Activated T-cell treated with anti-CD3 and anti-CD28 coated beads, Interleukin-2, amount 50 U/mL, for 72 hours (primary cell): ENCODE results near the gene CSRP3. TPM values are rescaled to one million over a fixed set of nuclear protein-coding genes. Genes with fewer than 3 reads are reported as not detected.

Source experiments
- ATAC-seq, 2 donors: fragments of 150-1000 bp; cut with Tn5 transposase; replicated peaks in 1 of 2; 2 replicates each; pipeline ENCODE4 v1.10.0; 2021; ENCODE audit warnings: moderate library complexity in 2 of 2, mild to moderate bottlenecking in 1 of 2
- DNase-seq, 2 donors: peaks; one replicate each; pipeline ENCODE4 v3.0.0; 2021 to 2022; ENCODE audit warnings: mixed read lengths in 1 of 2
- H3K27ac Mint-ChIP-seq: one replicate; pipeline ENCODE4 v1.8.0; 2022; ENCODE audit warnings: mild to moderate bottlenecking, moderate library complexity, mixed read lengths
- H3K27me3 Mint-ChIP-seq: one replicate; pipeline ENCODE4 v1.8.0; 2022; ENCODE audit warnings: low read depth, mixed read lengths
- H3K36me3 Mint-ChIP-seq, 2 donors: one replicate each; pipeline ENCODE4 v1.8.0; 2022; ENCODE audit warnings: mixed read lengths in 2 of 2, mild to moderate bottlenecking in 1 of 2; ENCODE audit not compliant: insufficient read depth in 2 of 2
- H3K4me1 Mint-ChIP-seq: one replicate; pipeline ENCODE4 v1.8.0; 2022; ENCODE audit warnings: low read depth, mixed read lengths
- H3K4me3 Mint-ChIP-seq, 2 donors: one replicate each; pipeline ENCODE4 v1.8.0; 2022; ENCODE audit warnings: mild to moderate bottlenecking in 2 of 2, mixed read lengths in 2 of 2, moderate library complexity in 2 of 2
- H3K9me3 Mint-ChIP-seq, 2 donors: one replicate each; pipeline ENCODE4 v1.8.0; 2022; ENCODE audit warnings: mixed read lengths in 2 of 2
- total RNA-seq, 2 donors: library from RNA; stranded (reverse); gene quantifications; one replicate each; pipeline ENCODE4 v1.2.3, GENCODE V29; 2022

CSRP3 gene
- total RNA-seq, 2 donors from 2014 or later = not detected

DNA sequence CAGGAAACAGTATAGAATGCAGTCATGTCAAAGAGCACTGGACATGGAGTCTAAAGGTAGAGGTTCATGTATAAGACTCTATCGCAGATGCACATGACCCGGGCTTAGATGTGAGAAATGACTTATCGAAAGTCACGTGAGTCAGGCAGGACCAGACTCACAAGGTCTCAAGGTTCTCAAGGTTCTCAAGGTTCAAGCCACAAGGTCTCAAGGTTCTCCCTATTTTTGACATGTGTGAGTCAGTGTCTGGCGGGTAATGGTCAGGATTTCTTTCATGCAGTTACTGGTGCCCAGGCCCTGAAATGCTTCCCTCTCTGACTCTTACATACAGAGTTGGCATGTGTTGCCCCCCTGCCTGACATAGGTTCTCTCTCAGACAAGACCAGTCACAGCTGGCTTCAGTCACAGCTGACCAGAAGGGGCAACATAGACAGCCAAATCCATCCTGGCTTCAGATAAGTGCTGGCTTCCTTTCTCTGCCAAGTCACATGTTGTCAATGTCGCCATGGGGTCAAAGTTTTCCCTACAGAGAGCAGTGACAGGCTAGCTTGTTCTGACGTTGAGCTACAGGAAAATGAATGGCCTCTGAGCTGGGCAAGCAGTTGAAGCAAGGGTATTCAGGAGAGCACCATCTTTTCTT is 10.1 kb downstream of the CSRP3 start:
- DNase-seq = no peak
- H3K4me3 Mint-ChIP-seq = no peak overlapping the region
- H3K4me1 Mint-ChIP-seq = no peaks in the 10 kb centered on the region
- H3K9me3 Mint-ChIP-seq = no peaks in the 10 kb centered on the region
- no peaks in the 10 kb centered on the region for H3K36me3 Mint-ChIP-seq
- no peak overlapping the region for H3K27ac Mint-ChIP-seq
- no peaks in the 10 kb centered on the region for H3K27me3 Mint-ChIP-seq
- ATAC-seq = no peak

DNA sequence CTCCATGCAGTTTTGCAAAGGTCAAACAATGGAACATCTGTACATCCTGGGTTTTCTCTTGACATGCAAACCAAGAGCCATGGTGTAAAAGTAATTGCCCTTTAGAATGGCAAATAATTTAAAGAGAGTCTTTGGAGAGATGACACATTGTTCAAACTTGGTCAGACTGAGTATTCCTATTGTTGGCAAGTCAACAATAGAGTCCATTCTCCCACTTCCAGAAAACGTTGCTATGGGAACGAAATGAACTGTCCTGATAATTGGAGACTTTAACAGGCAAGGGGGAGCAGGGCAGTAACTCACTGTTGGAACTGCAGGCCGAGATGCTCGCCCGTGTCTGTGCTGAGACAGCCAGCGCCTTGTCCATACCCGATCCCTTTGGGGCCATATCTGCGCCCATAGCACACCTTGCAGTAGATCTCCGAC is 13.9 kb downstream of the CSRP3 start:
- Mint-ChIP-seq H3K27ac (no peak overlapping the region), H3K4me3 (no peak overlapping the region), H3K4me1 (no peaks in the 10 kb centered on the region), H3K36me3 (no peaks in the 10 kb centered on the region), H3K27me3 (no peaks in the 10 kb centered on the region), H3K9me3 (no peaks in the 10 kb centered on the region)
- no peak for ATAC-seq
- DNase-seq = no peak

DNA sequence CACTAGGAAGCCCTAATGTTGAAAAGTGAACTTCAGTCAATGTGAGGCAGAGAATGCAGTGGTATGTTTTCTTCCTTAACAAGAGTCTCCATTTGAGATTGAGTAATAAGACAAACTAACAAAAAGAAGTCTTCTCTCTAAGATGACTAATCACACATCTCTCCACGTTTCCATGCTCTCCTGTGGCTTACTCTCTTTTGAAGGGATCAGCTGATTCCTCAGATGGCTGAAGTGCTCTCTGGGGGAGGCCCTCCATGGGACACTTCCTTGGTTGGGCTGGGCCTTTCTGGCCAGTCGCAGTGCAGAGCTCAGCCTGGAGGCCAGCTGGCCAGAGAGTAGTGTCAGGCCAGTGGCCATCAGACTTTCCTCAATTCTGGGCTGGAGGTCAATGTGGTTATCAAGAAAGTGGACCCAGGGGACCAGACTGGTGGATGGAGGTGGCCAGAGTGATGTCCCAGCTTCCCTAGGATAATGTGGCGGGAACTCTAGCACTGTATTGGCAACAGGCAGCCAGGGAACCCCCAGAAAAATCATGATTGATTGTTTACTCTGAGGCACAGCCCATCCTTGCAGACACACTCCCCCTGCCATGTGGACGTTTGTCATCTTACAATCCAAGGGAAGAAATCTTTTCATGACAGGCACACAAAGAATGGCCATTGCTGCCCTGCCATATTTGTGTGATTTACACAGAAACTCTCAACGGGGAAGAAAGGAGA is 14.5 kb downstream of the CSRP3 start:
- no peaks in the 10 kb centered on the region for H3K9me3 Mint-ChIP-seq
- no peak overlapping the region for H3K4me3 Mint-ChIP-seq
- H3K4me1 Mint-ChIP-seq = no peaks in the 10 kb centered on the region
- no peaks in the 10 kb centered on the region for H3K36me3 Mint-ChIP-seq
- no peak overlapping the region for H3K27ac Mint-ChIP-seq
- ATAC-seq = no peak
- no peak for DNase-seq
- H3K27me3 Mint-ChIP-seq = no peaks in the 10 kb centered on the region

DNA sequence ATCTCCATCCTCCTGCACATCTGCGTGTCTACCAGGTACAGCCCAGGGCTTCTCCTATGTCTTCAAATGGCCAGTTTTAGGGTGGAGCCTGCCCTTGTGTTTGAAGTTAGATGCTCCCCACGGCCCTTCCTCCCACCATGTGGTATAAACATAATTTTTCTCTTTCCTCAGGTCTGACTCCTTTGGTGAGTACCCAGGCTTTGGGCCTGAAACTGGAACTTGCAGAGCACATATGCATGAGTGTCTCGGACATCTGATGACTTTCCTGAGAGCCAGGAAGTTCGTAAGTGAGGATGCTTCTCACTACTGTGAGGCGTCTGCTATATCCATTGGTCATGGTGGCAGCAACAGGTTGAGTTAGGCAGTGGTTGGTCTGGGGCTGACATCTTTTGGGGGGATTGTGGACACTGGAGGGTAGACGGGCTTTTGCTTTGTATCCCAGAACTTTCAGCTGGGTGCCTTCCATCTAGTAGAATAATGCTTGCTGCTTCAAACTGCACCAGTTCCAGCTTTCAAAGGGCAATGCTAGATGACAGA is 16.2 kb downstream of the CSRP3 start:
- Mint-ChIP-seq H3K9me3 (no peaks in the 10 kb centered on the region), H3K4me1 (no peaks in the 10 kb centered on the region), H3K36me3 (no peaks in the 10 kb centered on the region), H3K4me3 (no peak overlapping the region), H3K27ac (no peak overlapping the region), H3K27me3 (no peaks in the 10 kb centered on the region)
- DNase-seq (no peak), ATAC-seq (no peak)

DNA sequence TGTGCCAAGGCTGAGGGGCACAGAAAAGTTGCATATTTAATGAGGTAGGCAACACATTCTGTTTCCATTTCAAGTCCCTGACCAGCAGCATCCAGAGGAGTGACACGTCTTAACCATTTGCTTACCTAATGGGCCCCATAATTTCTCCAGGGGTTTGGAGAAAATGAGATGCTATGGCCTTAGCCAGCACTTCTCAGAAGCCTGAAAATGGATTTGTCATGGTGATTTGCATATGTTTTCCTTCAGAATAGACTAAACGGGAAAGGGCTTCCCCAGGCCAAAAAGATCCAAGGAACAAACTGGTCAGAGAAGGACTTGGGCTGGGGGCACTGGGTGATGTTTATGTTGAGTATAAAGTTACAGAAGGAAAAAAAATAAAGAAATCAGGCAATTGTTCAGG is 16.7 kb downstream of the CSRP3 start:
- Mint-ChIP-seq H3K27ac (no peak overlapping the region), H3K36me3 (no peaks in the 10 kb centered on the region), H3K27me3 (no peaks in the 10 kb centered on the region), H3K4me1 (no peaks in the 10 kb centered on the region), H3K4me3 (no peak overlapping the region), H3K9me3 (no peaks in the 10 kb centered on the region)
- DNase-seq = no peak
- no peak for ATAC-seq

DNA sequence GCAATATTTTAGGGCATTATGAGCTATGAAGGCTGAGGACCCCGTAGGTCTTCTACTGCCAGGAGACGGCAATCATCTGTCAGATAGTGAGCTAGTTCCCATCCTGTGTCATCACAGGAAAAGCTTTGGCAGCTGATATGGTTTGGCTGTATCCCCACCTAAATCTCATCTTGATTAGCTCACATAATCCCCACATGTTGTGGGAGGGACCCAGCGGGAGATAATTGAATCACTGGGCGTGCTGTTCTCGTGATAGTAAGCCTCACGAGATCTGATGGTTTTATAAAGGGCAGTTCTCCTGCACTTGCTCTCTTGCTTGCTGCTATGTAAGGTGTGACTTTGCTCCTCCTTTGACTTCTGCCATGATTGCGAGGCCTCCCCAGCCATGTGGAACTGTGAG is 18.1 kb downstream of the CSRP3 start:
- no peak overlapping the region for H3K27ac Mint-ChIP-seq
- no peaks in the 10 kb centered on the region for H3K9me3 Mint-ChIP-seq
- H3K27me3 Mint-ChIP-seq = no peaks in the 10 kb centered on the region
- H3K36me3 Mint-ChIP-seq = no peaks in the 10 kb centered on the region
- DNase-seq = no peak
- ATAC-seq = no peak
- H3K4me1 Mint-ChIP-seq = no peaks in the 10 kb centered on the region
- H3K4me3 Mint-ChIP-seq = no peak overlapping the region

DNA sequence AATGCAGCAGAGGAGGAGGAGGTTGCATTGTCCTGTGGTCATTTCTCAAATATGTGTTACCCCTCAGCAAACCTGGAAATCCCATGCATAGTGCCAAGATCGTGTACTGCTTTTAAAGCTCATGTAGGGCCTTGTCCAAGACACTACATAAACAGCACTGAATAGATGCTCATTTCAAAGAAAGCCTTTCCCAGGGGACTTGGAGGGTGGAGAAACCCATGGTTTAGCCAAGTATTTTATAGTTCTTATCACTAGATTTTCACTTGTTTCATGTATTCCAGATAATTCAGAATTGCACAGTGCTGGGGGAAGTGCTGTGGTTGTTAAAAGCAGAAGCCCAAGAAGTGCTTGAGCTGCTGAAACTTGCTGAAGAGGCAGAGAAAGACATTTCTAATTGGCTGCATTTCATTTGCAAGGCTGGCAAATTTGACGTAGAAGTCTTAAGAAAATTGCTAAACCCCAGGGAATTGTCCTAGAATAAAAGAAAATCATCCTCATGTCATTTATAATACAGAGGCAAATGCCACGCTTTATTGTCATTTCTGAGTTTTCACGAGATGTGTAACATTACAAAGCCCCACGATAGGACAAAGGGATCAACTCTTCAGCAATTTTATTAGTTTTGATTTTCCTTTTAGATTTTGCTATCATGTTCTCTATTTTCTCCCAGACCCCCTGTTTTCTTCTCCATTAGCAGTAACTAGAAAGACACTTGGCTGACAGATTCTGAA is 20.1 kb downstream of the CSRP3 start:
- Mint-ChIP-seq H3K27me3 (no peaks in the 10 kb centered on the region), H3K4me1 (no peaks in the 10 kb centered on the region), H3K36me3 (peaks cover 0 to under 1% of the 10 kb centered on the region in 2 donors), H3K27ac (no peak overlapping the region), H3K4me3 (no peak overlapping the region), H3K9me3 (no peaks in the 10 kb centered on the region)
- no peak for DNase-seq
- ATAC-seq = no peak

DNA sequence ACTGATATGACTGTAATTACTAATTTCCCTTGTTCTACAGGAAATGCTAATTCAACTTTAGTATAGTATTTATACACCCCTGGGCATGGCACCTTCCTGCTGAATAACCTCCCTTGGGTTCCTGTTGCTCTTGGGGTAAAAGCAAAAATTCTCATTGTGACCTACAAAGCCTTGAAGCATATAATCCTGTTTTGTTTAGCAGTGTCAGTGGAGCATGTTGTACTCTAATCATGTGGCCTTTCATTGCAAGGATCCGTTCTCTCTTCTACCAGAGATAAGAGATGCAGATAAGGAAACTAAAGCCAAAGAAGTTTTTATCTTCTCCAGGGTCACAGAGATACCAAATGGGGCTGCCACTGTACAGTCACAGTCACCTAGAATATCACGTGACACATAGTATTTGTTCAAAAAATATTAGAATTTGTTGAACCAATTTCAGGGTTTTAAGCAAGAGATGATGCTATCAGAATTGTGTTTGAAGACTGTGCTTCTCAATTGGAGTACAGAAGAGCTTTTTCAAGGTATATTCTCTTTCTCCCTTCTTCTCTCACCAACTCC is 25.1 kb downstream of the CSRP3 start:
- Mint-ChIP-seq H3K27me3 (no peaks in the 10 kb centered on the region), H3K9me3 (no peaks in the 10 kb centered on the region), H3K27ac (no peak overlapping the region), H3K4me1 (no peaks in the 10 kb centered on the region), H3K4me3 (no peak overlapping the region), H3K36me3 (peaks cover 2 to 17% of the 10 kb centered on the region in 2 donors)
- DNase-seq (no peak), ATAC-seq (no peak)

DNA sequence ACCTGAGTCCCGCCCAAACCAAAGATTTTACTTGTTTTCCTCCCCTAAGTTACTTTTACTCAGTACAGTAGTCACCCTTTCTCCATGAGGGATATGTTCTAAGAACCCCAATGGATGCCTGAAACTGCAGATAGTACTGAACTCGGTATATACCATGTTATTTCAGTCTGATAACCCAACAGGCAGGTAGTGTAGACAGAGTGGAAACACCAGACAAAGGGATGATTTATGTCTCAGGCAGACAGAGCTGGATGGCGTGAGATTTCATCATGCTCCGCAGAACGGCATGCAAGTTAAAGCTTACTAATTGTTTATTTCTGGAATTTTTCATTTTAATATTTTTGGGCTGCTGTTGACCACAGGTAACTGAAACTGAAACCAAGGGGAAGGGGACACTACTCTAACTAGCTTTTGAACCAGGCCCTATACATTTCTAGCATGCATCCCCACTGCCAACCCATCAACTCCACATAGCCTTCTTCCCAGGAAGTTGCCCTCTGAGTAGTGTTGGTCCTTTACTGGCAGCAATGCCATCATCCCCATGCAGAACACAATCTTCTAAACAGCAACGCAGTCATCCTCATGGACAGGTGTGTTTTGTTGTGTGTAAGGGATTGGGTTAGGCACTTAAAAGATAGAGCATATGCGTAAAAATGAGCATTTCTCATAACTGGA is 27.7 kb downstream of the CSRP3 start:
- H3K4me1 Mint-ChIP-seq = no peaks in the 10 kb centered on the region
- H3K27ac Mint-ChIP-seq = no peak overlapping the region
- no peak overlapping the region for H3K4me3 Mint-ChIP-seq
- peaks cover 2 to 24% of the 10 kb centered on the region in 2 donors for H3K36me3 Mint-ChIP-seq
- H3K9me3 Mint-ChIP-seq = no peaks in the 10 kb centered on the region
- ATAC-seq (no peak), DNase-seq (no peak)
- H3K27me3 Mint-ChIP-seq = no peaks in the 10 kb centered on the region

DNA sequence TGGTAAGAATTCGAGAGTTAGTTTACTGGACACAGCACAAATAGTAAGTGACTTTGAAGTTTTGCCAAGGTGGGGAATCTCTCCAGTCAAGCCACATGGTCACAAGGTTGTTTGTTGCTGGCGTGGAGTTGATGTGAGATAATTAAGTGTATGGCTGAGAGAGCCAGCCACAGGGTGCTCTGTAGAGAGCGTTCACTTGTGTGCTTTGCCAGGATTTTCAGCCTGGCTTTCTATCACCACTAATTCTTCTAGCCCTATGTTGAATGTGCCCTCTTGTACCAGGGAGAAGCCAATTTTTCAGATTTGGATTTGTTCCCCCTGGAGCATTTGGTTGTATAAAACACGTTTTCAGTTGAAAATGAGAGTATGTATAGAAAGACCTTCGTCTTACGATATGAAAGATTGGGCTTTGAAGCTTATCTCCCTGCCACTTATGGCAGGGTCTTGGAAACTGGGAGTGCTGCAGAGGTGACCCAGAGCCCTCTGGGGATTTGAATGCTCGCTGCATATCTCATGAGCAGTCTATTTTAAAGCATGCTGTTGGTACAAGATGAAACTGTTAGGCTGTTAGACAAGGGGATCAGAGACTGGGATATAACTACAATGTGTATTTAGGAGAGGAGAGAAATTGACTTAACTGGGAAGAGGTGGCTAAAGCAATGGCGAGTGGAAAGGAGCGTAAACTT is 28.6 kb downstream of the CSRP3 start:
- Mint-ChIP-seq H3K4me1 (no peaks in the 10 kb centered on the region), H3K27me3 (no peaks in the 10 kb centered on the region), H3K27ac (no peak overlapping the region), H3K9me3 (no peaks in the 10 kb centered on the region), H3K36me3 (peaks cover 2 to 30% of the 10 kb centered on the region in 2 donors), H3K4me3 (no peak overlapping the region)
- DNase-seq (no peak), ATAC-seq (no peak)

DNA sequence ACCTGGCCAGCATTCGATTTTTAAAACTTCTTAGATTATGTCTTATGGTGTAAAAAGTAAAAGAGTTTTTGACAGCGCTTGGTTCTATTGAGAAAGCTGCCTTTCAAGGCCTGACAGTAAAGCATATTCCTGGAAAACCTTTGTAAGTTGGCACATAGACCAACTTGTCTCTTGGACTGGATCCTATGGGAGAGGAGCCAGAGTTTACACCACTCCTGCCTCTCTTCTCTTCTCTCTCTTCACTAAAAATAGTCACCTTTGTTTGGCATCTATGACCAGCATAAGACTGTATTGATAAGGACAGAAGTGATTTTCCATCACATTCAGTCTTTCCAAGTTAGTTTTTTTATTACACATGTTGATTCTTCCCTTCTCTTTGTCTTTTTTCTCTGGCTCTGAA is 33.7 kb downstream of the CSRP3 start:
- no peaks in the 10 kb centered on the region for H3K27me3 Mint-ChIP-seq
- H3K4me1 Mint-ChIP-seq = no peaks in the 10 kb centered on the region
- H3K9me3 Mint-ChIP-seq = no peaks in the 10 kb centered on the region
- no peak for ATAC-seq
- H3K27ac Mint-ChIP-seq = peak overlapping the region; percentile 59
- H3K36me3 Mint-ChIP-seq = peaks cover 2 to 23% of the 10 kb centered on the region in 2 donors
- no peak overlapping the region for H3K4me3 Mint-ChIP-seq
- DNase-seq = no peak

DNA sequence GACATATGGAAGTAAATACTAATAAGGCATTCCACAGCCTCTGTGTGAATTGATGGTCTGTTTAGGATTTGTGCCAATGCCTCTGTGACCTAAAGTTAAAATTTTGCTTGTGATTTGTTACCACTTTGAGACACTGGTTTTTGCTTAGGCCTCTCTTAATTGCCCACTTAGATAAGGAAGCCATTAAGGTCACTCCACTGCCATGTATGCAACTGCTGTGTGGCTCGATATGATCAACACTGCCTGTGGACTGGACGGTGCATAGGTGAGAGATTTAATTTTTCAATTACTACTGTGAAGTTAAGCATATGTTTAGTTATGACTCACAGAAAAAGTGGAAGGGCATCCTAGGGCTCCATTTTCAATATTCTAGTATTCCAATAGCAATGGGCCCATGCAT is 36.9 kb downstream of the CSRP3 start:
- no peaks in the 10 kb centered on the region for H3K27me3 Mint-ChIP-seq
- ATAC-seq = no peak
- no peak overlapping the region for H3K4me3 Mint-ChIP-seq
- no peaks in the 10 kb centered on the region for H3K4me1 Mint-ChIP-seq
- no peak overlapping the region for H3K27ac Mint-ChIP-seq
- peaks cover 0 to 17% of the 10 kb centered on the region in 2 donors for H3K36me3 Mint-ChIP-seq
- no peaks in the 10 kb centered on the region for H3K9me3 Mint-ChIP-seq
- DNase-seq = no peak
